Activated CD8-positive, alpha-beta memory T cell treated with anti-CD3 and anti-CD28 coated beads, Interleukin-2, amount 50 U/mL, for 24 hours (primary cell): ENCODE measurements around the gene MEGF11.

Experiments used
- DNase-seq: peaks from one replicate; pipeline ENCODE4 v3.0.0-alpha.2; 2020; ENCODE audit errors: extremely low read depth

MEGF11 gene

GRCh38 chr15:65857718-65858402 is 395.7 kb downstream of the MEGF11 start:
- no peak for DNase-seq

GRCh38 chr15:65856821-65857455 is 396.6 kb downstream of the MEGF11 start:
- DNase-seq = peak; percentile 56

- no peak for DNase-seq
Observed at GRCh38 chr15:65851981-65852380, 401.6 kb downstream of the MEGF11 start.

GRCh38 chr15:65847989-65848388 is 405.6 kb downstream of the MEGF11 start:
- no peak for DNase-seq

- no peak for DNase-seq
Observed at GRCh38 chr15:65845826-65846519, 407.6 kb downstream of the MEGF11 start.
